Ovary (tissue), 9 donors: ENCODE measurements around the gene PLEKHJ1. TPM values are rescaled to one million over a fixed set of nuclear protein-coding genes. Genes with fewer than 3 reads are reported as not detected.
A peak's percentile ranks its signal among the peaks of the same experiment; 100 is the strongest.

ENCODE experiments used
- DNase-seq, 5 donors: peaks; one replicate each; pipeline ENCODE4 v3.0.0-alpha.2; 2019 to 2020
- H3K27ac ChIP-seq, 2 donors: fragments of 200-600 bp; one replicate each; pipeline versions ENCODE4 v1.5.1 to v1.8.0; 2019 to 2022
- H3K27me3 ChIP-seq: fragments of 200-600 bp; one replicate; pipeline ENCODE4 v1.8.0; 2022
- H3K36me3 ChIP-seq: fragments of 200-600 bp; sonication (generic); one replicate; pipeline ENCODE4 v1.5.1; 2019
- H3K4me1 ChIP-seq: one replicate; pipeline ENCODE4 v1.8.1; 2013; ENCODE audit warnings: mild to moderate bottlenecking, moderate library complexity; ENCODE audit not compliant: insufficient read depth
- H3K4me3 ChIP-seq: fragments of 200-600 bp; sonication (generic); one replicate; pipeline ENCODE4 v1.5.1; 2017
- H3K9me3 ChIP-seq, 2 donors: fragments of 200-600 bp in 1 of 2; sonication (generic) in 1 of 2; one replicate each; pipeline versions ENCODE4 v1.5.1 to v1.8.1; 2013 to 2019; ENCODE audit warnings: mild to moderate bottlenecking in 1 of 2, moderate library complexity in 1 of 2
- CTCF ChIP-seq, 3 donors: fragments of 450-650 bp in 2 of 3; fragments of 200-600 bp in 1 of 3; IDR thresholded peaks; one replicate each; pipeline versions ENCODE4 v1.5.1 to v1.8.0; 2016 to 2022; ENCODE audit warnings: antibody characterized with exemption in 3 of 3, mild to moderate bottlenecking in 1 of 3
- EP300 ChIP-seq: sonication (generic); formaldehyde crosslinking; IDR thresholded peaks from one replicate; pipeline ENCODE4 v1.6.1; 2017; ENCODE audit warnings: antibody characterized with exemption
- POLR2A ChIP-seq: fragments of 450-650 bp; IDR thresholded peaks from one replicate; pipeline ENCODE4 v1.6.1; 2017; ENCODE audit warnings: antibody characterized with exemption, mild to moderate bottlenecking, moderate library complexity
- WGBS, 3 donors: extraction: QIAGEN DNeasy Blood & Tissue Kit in 1 of 3; methylation state at CpG; one replicate each; pipeline versions ENCODE4 v1.1.5 to v1.1.7; 2013 to 2017; 5-methylcytosine and 5-hydroxymethylcytosine counted together
- intact Hi-C, 4 donors: fragments of 100-400 bp; cut with DNase I; formaldehyde crosslinking; loops; one replicate each; pipeline versions ENCODE4 v1.11.0 to v1.15.1; 2022 to 2023
- polyA plus RNA-seq, 2 donors: library from polyadenylated mRNA; stranded (reverse); fragments of 200-250 nt in 1 of 2; fragments of 350-450 nt in 1 of 2; fragmentation: Illumina TruSeq in 1 of 2; extraction: RNeasy Lipid Tissue Mini Kit (QIAGEN cat#74804) in 1 of 2; gene quantifications; one replicate each; pipeline ENCODE4 v1.2.3, GENCODE V29; 2013 to 2014
- total RNA-seq, 7 donors: library from RNA; depleted of rRNA in 2 of 7; stranded (reverse); fragments of >200 nt in 2 of 7; fragmentation: NEBNext Ultra II Directional in 3 of 7; extraction: Animal tissue kit (Norgen Biotek cat#: 25700) in 3 of 7; gene quantifications; one replicate each; pipeline versions ENCODE4 v1.1.0 to v1.2.4, GENCODE V29; 2016 to 2023
- donor health status: DM: no; HTN: no; CAD: no; lungs with moderate emphysema.
- donor health status: DM: no; HTN: no; CAD: no.
- donor health status: Bipolar disorder and iron deficiency.
- donor health status: DM: yes; HTN: yes; CAD: no.
- donor health status: DM: no; HTN: no; CAD: no.
- donor health status: DM: yes; HTN: yes; CAD: no.

The PLEKHJ1 gene
- total and polyA plus RNA-seq, 9 donors: 17.1 to 57.9 (median 46.8) TPM

DNA sequence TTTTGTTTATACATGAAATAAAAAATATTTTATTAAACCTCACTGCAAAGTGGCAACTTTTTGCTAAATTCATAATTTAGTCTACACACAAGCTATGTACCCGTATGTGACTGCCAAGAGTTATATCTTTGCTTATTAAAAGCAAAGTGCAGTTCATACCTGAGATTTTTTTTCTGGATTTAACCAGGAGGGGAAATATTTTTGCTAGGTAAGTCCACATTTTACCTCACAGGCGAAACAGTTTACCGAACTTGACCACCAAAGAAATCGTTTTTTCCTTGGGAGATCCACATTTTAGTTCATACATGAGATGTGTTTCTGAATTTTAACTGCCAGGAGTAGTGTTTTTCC lies 32.3 kb upstream of the PLEKHJ1 start:
- WGBS, 3 donors: 29 to 51% (median 32%) methylated on average over 4 of the region's 4 CpGs
- Histone ChIP-seq H3K27me3 (no peaks in the 10 kb centered on the region), H3K36me3 (no peaks in the 10 kb centered on the region), H3K27ac (no peak overlapping the region), H3K4me3 (peak overlapping the region; percentile 72), H3K4me1 (peaks cover 10% of the 10 kb centered on the region), H3K9me3 (no peaks in the 10 kb centered on the region)
- no peak for TF ChIP-seq POLR2A
- TF ChIP-seq CTCF (IDR thresholded peaks at IDR 0.05): no peak
- no peak for TF ChIP-seq EP300
- no peak for DNase-seq
- intact Hi-C loops: no loop called here

GRCh38 chr19:2266183-2266993 lies 30.3 kb upstream of the PLEKHJ1 start:
- intact Hi-C loops: no loop called here
- TF ChIP-seq CTCF (IDR thresholded peaks at IDR 0.05) (no peak), POLR2A (no peak), EP300 (no peak)
- Histone ChIP-seq H3K4me3 (no peak overlapping the region), H3K27me3 (no peaks in the 10 kb centered on the region), H3K9me3 (no peaks in the 10 kb centered on the region), H3K36me3 (no peaks in the 10 kb centered on the region), H3K27ac (no peak overlapping the region), H3K4me1 (peaks cover 7% of the 10 kb centered on the region)
- WGBS, 3 donors: 32 to 34% (median 33%) methylated on average over 18 of the region's 18 CpGs
- peak; percentile 74 to 82 (median 79) for DNase-seq

DNA sequence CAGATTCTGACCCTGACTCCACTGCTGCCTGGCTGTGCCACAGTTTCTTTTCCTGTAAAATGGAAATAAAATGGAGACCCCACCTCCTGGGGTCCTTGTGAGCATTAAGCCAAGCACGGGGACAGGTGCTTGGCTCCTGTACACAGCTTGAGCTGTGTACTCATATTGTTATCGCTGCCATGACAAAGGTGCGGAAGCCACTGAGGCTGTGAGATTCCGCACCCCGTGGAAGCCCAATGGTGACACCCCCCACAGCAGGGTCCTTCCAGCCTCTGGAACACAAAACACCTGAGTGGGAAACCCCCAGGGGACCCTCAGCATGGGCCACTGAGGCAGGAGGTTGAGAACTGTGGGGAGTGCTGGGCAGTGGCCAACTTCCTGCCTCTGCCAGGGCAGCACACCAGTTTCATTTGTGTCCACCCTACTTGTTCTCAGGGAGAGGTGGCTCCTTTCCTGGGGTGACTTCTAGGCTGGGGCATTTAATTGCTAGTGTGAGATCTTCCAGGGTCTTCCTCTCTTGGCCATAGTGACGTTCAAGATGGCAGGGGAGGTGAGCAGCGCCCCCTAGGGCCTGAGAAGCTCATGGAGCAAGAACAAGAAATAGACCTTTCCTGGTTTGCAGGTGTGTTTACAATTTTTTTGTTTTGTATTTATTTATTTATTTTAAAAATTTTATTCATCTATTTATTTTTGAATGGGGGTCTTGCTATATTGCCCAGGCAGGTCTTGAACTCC lies 25.5 kb upstream of the PLEKHJ1 start:
- no peak for TF ChIP-seq CTCF (IDR thresholded peaks at IDR 0.05)
- TF ChIP-seq POLR2A: no peak
- no peak for TF ChIP-seq EP300
- Histone ChIP-seq H3K27me3 (no peaks in the 10 kb centered on the region), H3K36me3 (no peaks in the 10 kb centered on the region), H3K4me3 (no peak overlapping the region), H3K27ac (no peak overlapping the region), H3K4me1 (peaks cover 4% of the 10 kb centered on the region), H3K9me3 (no peaks in the 10 kb centered on the region)
- DNase-seq: no peak
- WGBS, 3 donors: 65 to 70% (median 68%) methylated on average over 7 of the region's 7 CpGs
- intact Hi-C loops: no loop called here

DNA sequence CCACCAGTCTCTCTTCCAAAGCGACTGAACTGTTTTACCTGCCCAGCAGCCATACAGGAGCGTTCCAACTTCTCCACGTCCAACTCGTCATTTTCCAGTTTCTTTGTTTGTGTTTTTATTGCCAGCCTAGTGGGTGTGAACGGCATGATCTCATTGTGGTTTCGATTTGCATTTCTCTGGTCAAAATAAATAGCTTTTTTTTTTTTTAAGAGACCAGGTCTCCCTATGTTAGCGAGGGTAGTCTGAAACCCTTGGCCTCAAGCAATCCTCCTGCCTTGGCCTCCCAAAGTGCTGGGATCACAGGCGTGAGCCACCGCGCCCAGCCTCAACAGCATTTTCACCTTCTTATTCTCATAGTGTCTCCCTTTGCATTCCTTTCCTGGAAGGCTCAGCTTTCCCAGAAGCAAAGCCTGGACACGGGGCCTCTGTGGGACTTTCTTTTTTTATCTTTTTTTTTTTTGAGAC lies 24.2 kb upstream of the PLEKHJ1 start:
- no peaks in the 10 kb centered on the region for H3K27me3 ChIP-seq
- H3K9me3 ChIP-seq: no peaks in the 10 kb centered on the region
- intact Hi-C loops: no loop called here
- no peaks in the 10 kb centered on the region for H3K36me3 ChIP-seq
- DNase-seq: no peak
- no peak overlapping the region for H3K27ac ChIP-seq
- 53 to 56% (median 54%) methylated on average over 11 of the region's 11 CpGs for WGBS, 3 donors
- no peaks in the 10 kb centered on the region for H3K4me1 ChIP-seq
- no peak overlapping the region for H3K4me3 ChIP-seq
- no peak for TF ChIP-seq EP300
- TF ChIP-seq CTCF (IDR thresholded peaks at IDR 0.05): no peak
- no peak for TF ChIP-seq POLR2A
